Stimulated activated CD4-positive, alpha-beta T cell treated with anti-CD3 and anti-CD28 coated beads, Interleukin-2, amount 100 ng/mL, for 4 hours (primary cell): ENCODE results near the gene SMYD1.

Experiments used
- DNase-seq: peaks from one replicate; pipeline ENCODE4 v3.0.0-alpha.2; 2020; ENCODE audit warnings: low read depth

Gene SMYD1

DNA sequence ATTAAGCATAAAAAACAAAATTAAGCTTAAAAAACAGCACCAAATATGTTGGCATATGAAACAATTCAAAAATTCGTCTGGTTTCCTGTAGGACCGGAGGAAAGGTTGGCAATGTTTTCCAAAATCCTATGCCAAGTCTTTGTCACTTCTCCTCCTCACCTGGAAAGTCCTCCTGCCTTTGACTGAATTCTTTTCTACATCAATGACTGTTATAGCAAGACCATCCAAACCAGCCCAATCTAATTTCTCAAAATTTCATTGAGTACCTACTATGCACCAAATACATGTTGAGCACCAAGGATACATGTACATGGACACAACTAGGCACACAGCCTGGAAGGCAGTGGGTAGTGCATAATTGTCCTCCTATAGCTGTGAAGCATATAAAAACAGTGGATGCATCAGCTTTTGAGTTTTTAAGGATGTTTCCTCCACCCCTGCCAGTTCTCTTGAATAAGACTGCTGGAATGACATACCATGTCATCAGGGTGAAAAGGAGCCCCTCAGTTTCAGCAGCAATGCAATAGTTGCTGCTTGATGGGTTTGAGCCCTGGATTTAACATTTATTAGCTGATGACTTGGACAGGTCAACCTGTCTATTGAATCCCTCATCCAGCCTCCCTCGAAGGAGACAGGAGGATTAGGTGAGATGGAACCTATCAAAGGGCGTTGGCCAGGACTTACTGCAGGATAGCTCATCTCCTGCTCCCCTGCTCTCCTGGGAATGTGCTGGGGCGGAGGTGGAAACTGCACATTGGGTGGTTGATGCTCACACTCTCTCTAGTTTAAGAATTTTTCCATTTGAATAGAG, 55.7 kb downstream of the SMYD1 start:
- DNase-seq, result no peak

DNA sequence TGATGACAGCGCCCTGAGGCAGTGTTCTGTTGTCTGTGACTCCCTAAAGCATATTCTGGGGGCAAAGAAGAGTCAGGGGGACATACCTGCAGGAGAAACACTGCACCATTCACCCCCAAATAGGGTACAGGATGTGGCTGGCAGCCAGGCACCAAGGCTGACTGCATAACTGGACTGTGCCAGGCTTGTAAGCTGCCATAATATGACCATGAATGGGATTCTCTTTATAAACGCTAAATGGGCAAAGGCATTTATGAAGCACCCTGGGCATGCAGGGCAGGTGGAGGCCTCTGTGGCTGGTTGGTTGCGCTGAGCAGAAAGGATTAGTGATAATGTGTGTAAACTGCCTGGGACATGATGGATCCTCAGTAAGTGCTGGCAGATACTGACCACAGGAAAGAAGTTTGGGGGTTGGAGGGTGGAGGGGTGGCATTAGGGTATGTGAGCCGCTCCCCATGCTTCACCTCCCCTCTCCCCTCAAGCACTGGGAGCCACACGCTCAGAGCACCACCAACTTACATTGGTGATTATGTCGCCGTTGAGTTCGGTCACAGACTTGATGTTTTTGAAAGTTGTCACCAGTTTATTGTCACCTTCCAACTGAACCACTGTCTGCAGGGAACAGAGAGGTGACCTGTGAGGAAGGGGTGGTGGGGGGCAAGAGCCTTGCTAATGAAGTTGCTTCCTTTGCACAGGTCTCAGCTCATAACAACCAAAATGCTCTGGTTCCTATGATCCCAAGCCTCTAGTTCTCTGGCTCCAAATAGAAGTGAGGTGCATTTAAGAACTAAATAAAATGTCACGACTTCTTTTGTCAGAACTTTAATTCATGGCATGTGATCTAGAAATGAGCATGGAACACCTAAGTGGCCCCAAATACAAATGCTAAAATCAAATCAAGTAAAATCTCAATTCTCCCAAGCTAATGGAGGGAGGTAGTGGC, 56.6 kb downstream of the SMYD1 start:
- DNase-seq, result no peak

DNA sequence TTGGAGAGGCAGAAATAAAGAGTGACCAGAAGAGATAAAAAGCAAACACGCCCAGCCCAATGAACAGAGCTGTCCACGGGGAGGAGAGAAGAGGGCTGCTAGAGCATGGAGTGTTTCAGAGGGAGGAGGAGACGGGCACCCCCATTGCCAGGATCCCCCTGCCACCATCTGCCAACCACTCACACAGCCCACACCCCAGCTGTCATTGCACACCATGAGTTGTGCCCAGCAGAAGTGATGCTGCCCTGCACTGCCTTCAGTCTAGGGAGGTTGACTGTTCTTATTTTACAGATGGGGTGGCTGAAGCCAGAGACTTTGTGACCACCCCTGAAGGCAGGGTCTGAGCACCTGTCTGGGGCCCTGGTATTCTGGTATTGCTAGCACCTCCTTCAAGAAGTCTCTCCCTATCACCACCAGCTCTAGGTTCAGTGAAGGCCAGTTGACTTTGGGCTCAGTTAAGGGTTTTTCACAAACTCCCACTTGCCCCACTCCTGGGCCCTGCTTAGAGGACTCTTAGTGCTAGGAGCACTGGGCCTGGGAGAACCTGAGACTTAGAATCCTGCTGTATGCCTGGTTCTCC, 57.8 kb downstream of the SMYD1 start:
- no peak for DNase-seq

DNA sequence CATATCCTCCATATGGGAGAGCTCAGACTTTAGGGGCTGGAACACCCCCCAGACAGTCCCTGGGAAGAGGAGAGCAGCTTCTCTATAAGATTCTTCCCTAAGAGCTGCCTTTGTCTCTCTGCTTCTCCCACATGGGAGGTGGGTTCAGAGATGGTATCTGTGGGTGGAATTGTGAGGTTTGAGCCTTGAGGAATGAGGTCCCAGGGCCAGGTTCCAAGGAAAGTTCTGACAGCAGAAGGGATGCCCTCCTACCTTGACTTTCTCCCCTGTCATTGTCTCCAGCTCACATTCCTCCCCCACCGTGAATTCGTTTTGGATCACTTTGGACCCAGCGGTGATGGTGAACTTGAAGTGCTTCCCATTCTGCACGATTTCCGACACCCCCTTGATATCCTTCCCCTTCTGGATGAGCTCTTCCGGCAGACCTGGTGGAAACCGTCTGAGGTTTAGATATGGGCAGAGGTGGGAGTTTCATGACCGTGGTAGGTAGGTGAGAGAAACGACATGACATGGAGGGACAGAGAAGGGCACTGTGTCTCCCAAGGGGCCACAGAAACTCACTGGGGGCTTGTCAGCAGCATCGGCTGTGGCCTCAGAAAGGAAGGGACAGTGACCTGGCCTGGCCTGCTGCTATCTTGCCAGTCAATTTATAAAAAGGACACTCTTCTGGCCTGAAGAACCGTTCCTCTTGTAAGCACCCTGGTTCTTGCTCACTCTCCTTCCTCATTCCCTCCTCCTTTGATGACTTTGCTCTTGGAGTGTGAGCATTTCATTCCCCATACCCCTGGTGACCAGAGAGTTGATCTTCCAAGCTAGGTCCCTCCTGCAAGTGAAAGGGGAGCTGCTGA, 58.5 kb downstream of the SMYD1 start:
- no peak for DNase-seq

DNA sequence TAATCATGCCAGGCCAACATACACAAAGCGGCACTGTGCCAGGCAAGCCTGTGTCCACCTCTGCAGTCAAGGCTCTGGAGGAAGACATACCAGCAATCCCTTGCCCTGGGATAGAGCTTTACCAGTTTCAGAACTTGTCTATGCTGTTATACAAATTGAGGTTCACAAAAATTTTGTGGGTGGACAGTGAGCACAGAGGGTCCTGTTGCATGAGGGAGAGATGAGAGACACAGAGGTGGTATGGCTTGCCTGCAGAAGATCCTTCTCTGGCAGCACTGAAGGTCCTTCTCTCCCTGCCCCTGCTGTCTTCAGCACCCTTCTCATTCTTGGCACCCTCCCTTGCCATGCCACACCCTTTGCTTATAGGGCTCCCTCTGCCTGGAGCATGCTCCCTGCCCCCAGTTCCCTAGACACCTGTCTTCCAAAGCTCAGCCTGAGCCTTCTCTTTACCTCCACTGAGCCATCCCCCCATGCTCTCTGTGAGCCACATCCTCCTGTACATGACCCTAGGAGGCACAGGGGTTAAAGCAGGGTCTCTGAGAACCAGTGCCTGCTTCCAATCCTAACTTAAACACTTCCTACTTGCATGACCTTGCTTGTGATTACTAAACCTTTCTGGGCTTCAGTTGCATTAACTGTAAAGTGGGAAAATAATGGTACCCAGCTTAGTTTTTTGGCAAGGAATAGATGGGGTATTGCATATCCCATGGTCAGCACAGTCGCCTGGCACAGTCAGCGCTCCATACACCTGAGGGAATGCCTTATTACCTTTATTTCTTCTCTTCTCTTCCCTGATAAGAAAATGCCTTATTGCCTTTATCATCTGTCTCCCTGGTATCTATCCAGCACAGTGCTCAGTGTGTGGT, 59.4 kb downstream of the SMYD1 start:
- no peak for DNase-seq

DNA sequence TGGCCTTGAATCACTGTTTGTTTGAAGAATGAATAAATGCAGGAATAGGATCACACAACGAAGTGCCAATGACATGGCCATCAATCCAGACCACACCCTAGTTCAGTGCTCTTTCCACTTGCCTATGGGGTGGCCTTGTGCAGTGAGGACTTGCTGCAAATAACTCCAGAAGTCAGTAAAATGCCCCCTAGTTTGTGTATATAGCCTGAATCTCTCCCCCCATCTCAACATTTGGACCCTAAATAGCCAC, 59.9 kb downstream of the SMYD1 start:
- no peak for DNase-seq

DNA sequence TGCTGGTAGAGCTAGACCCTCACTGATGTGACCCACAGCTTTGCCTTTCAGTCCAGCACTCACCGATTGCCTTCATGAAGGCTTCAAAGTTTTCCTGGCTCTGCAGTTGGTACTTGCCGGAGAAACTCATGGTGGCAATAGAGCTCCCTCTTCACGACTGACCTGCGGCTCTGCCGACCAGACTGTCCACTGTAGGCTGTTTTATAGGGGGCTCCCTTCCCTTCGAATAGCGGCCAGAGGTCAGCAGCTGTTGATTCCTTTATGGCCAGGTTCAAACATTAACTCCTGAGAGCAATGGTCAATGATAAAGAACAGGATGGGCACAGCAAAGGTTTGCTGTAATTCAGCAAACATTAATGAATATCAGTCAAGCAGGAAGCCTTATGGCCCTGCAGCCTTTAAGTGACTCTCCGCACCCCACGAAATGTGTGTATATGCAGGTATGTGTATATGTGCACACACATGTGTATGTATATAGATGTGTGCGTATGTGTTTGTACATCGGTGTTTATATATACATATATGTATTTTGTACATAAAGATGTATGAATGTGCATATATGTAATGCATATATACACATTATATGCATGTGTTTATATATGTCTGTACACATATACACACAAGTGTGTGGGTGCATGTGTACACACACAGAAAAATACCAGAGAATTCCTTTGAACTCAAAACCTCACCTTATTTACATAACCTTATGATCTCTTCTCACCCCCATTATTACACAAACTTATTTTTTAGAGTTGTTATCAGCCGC, 60.4 kb downstream of the SMYD1 start, which contains the start of gene FABP1:
TSS of gene FABP1 (minus strand) at position 175 of the 766 bp plus-strand sequence. CDS start at position 130, 45 bp downstream.
- no peak for DNase-seq

DNA sequence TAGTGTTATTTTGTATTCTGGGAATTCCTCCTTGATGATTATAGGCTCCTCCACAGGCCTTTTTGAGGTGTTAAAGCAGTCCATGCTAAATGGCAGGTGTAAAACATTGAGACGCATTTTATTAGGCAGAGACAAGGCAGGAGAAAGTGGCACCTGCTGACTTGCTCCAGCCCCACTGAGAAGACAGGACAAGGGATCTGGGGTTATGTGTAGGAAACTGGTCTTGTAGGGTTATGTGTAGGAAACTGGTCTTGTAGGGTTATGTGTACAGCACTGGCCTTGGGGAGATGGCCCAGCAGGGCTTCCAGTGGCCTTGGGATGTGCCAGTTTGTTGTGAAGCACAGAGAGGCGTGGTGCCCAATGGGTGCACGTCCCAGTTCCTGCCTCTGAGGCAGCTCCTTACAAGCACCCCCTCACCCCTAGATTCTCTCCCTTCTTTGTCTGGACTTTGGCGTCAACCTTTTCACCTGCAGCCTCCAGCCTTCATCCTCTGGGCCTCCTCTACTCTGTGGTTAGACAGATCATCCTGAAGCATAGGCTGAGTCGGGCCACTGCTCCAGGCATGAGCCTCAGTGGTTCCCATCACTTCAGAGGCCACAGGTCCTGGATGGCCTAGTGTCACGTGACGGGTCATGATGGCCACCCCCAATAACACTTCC, 61.2 kb downstream of the SMYD1 start:
- DNase-seq, result no peak

DNA sequence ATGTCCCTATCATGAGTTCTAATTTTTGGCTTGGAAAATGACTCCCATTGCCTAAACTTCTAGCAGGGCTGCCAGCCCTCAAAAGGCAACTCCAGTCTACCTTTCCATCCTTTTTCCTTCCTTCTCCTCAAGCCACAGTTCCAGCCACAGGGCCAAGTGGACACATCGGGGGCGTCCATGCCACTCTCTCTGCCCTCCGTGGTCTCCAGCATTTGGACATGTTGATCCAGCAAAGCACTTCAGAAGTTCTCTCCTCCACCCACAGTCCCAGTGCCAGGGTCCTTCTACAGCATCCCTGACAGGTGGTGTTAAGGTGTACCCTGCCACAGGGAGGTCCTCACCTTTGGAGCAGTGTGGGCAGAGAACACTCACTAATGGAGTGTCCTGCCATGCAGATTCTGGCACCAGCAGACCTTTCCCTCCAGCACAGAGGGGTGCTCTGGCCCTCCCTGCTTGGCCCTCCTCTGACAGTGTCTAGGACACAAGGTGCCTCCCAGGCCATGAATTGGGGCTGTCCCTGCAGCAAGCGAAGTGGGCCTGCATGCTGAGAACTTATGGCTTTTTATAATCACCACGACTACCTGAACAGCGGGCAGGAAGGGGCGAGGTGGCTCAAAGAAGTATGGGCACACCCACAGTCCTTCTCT, 61.8 kb downstream of the SMYD1 start:
- DNase-seq, result no peak

DNA sequence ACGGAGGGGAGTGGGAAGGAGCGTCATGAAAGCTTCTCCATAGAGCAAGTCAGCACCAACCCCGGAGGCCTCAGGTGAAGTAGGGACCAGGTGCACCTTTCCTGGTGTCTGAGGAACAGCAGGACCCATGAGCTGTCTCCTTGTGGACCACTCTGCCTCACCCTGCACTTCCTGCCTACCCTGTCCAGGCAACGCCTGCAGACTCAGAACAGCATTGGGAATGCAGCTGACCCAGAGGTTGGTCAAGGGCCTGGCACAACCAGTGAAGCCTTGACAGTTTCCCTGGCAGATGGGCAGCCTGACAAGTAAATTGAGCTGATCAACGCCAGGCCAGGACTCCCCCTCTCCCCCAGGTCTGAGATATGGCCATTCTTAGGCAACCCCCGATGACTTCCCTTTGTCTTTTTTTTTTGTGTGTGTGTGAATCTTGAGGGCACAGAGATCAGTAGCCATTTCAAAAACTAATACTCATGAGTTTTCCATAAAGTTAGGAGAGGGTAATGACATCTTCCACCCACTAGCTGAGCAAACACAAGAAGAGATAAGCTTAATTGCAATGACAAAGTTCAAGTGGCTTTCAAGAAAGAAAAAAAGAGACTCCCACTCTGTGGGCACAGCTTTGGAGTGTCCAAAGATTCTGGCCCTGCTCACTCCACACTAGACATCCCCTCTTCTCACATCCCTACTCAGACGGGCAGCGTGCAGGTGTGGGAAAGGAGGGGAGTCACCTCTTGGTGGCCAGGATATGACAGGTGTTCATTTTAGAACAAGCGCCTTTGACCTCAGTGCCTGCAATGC, 63.8 kb downstream of the SMYD1 start:
- DNase-seq, result no peak

DNA sequence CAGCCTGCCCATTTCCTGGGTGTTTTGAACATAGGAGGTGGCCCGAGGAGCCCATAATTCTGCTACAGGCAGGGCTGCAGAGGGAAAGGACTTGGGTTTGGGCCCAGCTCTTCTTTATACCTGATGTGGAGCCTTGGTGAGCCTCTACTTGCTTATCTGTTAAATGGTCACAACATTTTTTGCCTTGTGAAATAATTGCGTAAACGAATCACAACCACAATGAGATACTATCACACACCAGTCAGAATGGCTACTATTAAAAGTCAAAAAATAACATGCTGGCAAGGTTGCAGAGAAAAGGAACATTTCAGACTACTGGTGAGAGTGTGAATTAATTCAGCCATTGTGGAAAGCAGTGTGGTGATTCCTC, 64.4 kb downstream of the SMYD1 start:
- DNase-seq, result no peak

DNA sequence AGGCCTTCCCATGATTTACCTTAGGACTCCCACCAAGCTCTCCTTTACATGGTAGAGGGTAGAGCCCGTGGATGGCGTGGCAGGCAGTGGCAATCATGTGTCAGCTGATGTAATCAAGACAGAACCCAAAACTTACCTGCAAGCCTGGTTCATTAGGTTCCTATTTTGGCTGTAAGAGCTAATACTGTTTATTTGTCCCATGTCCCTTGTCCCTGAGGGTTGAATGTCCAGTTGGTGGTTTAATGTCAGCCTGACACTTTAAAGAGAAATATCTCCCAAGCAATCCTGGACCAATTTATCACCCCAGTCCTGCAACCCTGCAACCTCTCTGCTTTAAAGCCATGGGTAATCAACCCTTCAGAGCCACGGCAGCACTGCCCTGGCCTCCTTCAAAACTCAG, 66.2 kb downstream of the SMYD1 start:
- DNase-seq, result no peak

DNA sequence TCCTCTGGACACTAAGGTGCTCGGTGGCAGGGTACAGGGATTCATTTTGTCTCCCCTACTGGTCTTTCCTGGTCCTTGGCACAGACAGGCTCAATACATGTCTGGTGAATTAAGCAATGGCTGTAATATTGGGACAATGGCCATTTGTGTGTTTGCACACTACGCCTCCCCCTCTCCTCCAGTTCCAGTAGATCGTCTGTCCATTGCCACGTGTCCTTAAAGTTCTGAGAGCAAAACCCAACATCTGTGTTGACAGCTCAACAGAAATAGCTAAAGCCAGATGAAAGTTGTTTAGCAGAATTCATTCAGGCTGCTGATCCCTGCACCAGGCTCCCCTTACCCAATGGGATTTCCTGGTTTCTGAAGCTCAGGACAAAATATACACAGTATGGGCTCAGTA, 69.2 kb downstream of the SMYD1 start:
- no peak for DNase-seq

DNA sequence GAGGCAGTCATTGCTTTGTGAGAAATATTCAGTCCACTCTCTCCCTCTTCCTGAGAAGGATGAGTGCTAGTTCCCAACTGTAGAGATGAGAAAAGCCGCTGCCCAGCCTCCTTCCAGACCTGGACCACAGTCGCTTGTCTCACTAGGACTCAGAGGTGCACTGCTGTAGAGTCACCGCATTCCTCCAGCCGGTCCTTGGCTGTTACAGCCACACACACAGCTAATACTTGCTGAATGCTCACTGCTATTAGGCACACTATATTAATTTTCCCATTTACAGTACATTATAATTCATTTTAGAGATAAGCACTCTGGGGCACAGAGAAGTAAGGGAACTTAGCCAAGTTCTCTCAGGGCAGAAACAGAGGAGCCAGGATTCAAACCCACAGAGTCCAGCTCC, 70.2 kb downstream of the SMYD1 start:
- DNase-seq, result no peak

DNA sequence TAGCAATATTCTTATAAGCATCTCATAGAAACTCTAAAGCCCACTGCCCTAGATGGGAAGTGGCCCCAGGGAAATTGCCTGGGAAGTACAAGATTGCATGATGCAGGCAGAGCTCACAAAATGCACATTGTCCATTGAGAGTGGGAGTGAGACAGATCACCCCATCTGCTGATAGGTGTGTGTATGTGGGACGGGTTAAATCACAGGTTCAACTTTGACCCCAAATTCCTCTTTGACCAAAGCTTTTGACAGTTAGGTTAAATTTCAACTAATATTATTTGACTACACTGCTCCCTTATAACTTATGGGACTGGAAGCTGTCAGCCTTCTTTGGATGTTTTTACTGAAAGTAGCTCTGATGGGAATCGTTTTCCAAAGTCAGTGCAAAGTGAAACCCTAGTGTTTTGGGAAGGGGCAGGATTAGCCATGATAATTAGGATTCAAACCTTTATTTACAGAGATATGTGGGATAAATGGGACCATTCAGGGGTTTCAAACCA, 71.6 kb downstream of the SMYD1 start:
- DNase-seq, result no peak

DNA sequence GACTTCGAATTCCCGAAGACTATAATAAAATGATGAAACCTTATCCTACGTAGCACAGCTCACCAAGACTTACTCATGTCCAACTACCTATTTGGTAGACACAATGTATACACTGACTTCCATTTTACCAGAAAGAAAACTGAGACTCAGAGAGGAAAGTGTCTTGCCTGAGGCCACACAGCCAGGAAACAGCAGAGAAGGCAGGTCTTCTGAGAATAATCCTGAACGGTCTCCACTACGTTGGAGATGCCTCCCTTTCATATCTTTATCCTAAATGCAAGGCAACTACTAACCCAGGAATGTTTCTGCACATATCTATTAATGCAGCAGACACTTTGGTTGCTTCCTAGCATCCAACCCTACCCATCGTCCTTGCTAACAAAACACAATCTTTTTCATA, 72.2 kb downstream of the SMYD1 start:
- DNase-seq, result no peak

DNA sequence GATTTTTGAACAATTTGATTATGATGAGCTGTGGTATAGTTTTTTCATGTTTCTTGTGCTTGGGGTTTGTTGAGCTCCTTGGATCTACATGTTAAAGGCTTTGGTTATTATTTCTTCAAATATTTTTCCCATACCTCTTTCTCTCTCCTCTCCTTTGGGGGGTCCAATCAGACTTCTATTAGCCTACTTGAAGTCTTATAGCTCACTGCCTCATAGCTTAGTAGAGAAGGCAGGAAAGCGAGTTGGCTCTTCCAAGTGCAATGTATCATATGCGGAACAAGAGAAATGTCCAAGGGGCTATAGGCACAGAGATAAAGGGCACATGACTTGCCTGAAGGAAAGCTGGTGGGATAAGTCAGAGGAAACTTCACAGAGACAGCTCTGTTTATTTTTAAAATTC, 74.3 kb downstream of the SMYD1 start:
- DNase-seq, result no peak

DNA sequence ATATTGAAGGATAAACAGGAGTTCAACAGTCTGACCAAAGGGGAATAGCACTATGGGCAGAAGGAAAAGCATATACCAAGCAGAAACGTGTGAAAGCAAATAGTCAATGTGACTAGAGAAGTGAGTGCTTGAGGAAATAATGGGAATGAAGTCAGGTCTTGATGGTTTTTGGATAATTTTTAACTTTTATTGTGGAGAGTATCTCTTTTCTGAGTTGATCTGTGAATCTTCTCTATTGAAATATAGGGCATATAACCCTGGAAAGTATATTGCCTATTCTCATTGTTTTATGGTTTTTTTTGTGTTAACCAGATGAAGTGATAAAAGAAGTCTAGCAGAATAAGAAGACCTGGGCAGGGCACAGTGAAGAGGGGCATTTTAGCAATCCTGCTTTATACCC, 76.6 kb downstream of the SMYD1 start:
- no peak for DNase-seq
